ENCODE results near the gene PREX1.
"Not testable (repeated sequence)": the region's sequence is repeated elsewhere in the genome, so short reads cannot be mapped to it uniquely, and the experiment has no call there.

Gene PREX1

GRCh38 chr20:48772183-48772976 is 55.4 kb downstream of the PREX1 start:
- DNase-seq (ENCODE audit: low read depth), result no peak

DNA sequence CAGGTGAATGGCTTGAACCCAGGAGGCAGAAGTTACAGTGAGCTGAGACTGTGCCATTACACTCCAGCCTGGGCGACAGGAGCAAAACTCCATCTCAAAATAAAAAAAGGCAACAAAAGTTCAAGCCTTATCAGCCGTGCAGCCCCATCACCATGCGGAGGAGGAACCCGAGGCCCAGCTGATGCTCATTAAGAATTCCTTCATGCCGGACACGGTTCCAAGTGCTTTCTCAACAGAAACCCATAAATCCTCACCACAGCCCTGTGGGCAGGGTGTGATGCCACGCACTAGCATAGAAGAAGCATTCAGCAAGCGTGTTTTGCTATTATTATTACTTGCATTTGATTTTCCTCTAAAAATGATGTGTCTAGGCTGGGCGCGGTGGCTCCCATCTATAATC is 56.3 kb downstream of the PREX1 start:
- DNase-seq (ENCODE audit: low read depth), result no peak

- no peak for DNase-seq (ENCODE audit: low read depth)
These were observed 56.9 kb downstream of the PREX1 start for GRCh38 chr20:48770700-48771442.

DNA sequence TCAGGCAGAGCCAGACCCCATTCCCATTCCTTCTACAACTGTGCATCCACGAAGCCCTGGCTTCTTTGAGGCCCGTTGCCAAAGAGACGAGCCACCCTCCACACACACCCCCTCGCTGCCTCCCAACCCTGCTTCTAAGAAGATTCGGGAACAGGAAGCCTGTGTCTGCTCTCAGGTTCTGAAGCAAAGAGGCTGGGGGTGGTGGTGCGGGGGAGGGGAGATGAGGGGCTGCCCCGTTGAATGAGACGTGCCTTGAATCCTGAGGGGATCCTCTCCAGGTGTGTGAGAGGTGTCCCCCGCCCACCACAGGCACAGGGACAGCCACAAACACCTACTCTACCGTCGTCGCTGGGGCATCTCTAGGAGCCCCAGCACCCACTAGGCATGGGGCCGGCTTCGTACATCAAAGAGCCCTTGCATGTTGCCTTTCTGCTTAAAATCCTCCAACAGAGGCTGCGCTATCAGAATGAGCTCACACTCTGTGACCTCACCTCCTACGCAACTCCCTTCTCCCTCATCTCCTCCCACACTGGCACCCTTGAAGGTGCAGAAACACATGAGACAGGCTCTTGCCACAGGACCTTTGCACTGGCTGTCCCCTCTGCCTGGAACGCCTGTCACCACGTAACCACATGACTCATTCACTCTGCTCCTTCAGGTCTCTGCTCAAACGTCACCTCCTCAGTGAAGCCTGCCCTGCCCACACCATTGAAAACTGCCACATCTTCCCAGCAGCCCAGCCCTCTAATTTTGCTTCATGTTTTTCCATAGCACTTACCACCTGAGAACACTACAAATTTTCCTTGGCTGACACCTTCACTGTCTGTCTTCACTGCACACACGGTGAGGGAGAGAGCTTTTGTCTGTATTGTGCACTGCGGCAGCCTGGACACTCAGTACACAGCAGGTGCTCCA is 58.5 kb downstream of the PREX1 start:
- DNase-seq (ENCODE audit: low read depth), result peak; percentile 92

DNA sequence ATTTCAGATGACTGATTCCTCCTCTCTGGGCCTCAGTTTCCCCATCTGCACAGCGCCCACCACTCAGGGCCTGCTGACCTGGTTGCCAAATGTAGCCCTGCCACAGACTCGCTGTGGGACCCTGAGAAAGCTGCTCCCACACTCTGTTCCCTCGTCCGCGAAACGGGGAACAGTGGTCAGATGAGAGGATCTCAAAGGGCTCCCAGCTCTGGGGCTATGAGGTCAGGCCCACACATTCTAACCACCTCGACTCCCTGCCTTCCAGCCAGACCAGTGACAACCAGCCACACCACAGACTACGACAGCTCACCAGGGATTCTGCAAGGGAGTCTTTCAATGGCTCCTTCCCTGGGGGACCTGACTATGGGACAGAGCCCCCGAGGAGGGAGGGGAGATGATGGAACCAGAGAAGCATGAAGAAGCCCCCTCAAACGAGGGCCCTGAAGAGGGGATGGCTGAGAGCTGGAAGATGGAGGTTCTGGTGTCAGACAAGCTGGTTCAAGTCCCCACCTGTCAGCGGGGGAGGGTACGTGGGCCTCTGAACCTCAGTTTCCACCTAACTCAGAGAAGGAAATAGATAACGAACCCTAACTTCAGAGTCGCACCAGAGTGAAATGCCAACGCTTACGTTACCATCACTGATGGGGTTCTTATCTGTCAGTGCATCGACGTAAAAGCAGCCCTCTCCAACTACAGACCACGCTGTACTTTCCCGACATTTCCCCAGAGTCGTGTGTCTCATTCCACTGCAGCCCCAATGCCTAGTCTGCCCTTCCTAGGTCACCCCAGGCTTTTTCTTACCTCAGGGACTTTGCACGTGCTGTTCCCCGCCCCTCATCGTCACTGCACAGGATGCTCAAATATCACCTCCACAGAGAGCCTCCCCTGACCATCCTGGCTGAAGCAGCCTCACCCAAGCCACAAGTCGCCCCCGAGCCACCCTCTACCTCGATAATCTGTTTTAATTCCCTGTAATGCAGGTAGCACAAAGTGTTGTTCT is 60.5 kb downstream of the PREX1 start:
- no peak for DNase-seq (ENCODE audit: low read depth)

DNA sequence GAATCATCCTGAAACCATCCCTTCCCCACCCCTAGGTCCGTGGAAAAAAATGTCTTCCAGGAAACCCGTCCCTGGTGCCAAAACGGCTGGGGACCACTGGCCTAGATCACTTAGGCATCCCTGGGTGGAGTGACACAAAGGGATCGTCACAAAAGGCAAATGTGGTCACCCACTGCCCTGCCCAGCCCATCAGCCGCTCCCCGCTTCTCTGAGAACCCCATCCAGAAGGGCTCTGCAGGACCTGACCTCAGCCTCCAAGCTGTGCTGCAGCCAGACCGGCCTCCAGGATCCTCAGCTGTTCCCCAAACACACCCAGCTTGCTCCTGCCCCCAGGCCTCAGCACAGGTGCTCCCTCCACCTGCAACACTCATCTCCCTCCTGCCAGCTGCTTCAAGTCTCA is 61.6 kb downstream of the PREX1 start:
- no peak for DNase-seq (ENCODE audit: low read depth)

DNA sequence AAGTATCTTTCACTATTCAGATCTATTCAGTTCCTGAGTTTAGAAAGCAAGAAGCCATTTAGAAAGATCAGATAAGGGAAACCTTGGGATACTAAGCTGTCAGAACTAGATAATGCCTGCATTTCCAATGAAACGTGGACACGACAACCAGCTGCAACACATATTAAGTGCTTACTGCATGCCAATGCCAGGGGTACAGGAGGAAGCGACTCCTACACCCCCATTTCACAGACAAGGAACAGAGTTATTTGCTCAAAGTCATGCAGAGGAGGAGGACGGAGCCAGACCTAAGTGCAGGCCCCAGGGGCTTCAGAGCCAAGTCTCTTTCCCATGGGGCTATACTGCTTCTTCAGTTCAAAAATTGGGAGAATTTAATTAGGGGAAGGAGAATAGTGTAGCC is 62.4 kb downstream of the PREX1 start:
- no peak for DNase-seq (ENCODE audit: low read depth)

- DNase-seq (ENCODE audit: low read depth), result no peak
These were observed 64.4 kb downstream of the PREX1 start for GRCh38 chr20:48763216-48763914.

DNA sequence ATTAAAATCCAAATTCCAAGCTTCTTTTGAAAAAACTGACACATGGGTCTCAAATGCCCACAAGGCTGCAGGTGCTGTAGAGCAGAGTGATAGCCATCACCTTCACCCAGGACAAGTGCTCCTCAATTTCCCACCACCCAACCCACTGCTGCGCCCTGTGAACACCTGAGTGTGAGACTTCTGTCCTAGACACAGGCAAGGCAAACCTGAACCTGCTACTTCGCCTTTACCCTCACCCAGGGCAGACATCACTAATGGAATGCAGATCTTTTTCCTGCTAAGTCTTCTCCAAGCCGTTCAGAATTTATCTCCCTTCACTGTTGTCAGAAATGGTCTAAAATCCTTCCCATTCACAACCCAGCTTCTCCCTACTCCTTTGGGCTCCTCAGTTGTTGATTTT is 65.9 kb downstream of the PREX1 start:
- DNase-seq (ENCODE audit: low read depth), result no peak

- peak; percentile 63 for DNase-seq (ENCODE audit: low read depth)
These were observed 66.6 kb downstream of the PREX1 start for GRCh38 chr20:48761023-48761785.

DNA sequence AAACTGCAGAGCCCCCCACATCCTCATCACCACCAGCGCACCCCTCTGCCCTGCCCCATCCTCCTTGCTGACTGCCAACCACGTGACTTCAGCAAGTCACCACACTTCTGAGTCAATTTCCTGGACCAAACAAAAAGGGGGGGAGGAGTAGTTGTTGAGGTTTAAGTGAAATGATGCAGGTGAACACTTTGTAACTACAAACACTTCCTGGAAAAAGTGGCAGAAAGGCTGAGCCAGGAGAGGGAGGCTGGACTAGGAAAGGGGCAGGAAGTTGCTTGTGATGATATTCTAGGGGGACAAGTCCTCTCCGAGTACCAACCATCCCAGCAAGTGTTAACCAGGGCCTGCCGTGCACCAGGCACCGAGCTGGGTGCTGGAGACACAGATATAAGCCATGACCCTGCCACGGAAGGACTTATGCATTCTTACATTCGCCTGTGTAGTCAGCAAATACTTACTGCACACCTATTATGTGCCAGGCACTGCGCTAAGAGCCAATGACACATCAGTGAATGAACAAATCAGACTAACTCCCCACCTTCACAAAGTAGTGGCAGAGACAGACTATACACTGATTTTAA is 67.3 kb downstream of the PREX1 start:
- peak; percentile 69 for DNase-seq (ENCODE audit: low read depth)

- DNase-seq (ENCODE audit: low read depth), result no peak
These were observed 68.1 kb downstream of the PREX1 start for GRCh38 chr20:48759631-48760245.

DNA sequence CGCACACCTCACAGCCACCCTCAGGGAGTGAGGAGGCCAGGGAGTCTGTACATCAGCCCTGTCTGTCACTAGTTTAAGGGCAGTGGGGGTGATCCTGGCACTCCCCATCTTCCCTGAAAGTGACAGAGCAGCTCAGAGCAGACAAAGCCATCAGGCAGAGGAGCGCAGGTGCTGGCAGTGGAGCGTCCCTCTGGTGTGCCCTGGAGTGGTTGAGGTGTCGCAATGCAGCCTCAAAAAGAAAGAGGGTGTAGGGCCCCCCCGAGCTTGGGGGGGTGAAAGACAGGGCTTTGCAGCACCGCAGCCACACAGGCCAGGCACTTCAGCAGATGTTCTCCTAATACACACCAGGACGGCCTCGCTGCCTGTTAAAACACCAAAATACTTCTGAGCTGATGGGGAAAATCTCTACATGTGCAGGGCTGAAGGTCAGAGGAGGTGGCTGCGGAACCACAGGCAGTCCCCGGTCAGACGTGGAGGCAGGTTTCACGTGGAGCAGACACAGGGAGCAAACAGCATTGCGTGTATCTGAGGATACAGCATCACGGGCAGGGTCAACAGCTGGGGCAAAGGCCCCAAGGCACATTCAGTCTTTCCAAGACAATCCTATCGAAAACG is 69.5 kb downstream of the PREX1 start:
- peak; percentile 57 for DNase-seq (ENCODE audit: low read depth)

DNA sequence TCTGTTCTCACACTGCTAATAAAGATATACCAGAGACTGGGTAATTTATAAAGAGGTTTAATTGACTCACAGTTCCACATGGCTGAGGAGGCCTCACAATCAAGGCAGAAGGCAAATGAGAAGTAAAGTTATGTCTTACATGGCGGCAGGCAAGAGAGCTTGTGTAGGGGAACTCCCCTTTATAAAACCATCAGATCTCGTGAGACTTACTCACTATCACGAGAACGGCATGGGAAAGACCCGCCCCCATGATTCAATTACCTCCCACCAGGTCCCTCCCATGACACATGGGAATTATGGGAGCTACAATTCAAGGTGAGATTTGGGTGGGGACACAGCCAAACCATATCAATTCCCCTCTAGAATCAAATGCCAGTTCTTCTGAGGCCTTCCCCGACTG is 71.0 kb downstream of the PREX1 start:
- not testable (repeated sequence) for DNase-seq (ENCODE audit: low read depth)

- no peak for DNase-seq (ENCODE audit: low read depth)
These were observed 73.5 kb downstream of the PREX1 start for GRCh38 chr20:48754292-48754691.

DNA sequence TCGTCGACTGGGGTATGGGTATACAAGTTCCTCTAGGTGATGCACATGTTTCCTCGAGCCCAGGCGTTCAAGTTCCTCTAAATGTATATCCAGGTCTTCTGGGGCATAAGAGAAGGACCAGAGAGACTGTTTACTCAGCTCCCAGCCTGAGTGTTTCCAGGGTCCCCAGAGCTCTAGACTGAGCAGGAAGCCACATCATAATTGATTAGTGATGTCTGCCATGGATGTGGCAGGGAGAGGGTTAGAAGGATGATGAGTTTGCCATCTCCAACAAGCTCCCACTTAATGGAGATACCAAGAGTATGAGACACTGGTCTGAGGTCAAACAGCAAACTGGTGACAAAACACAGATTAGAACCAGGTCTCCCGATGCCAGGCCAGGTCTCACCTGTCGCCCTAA is 74.8 kb downstream of the PREX1 start:
- no peak for DNase-seq (ENCODE audit: low read depth)

DNA sequence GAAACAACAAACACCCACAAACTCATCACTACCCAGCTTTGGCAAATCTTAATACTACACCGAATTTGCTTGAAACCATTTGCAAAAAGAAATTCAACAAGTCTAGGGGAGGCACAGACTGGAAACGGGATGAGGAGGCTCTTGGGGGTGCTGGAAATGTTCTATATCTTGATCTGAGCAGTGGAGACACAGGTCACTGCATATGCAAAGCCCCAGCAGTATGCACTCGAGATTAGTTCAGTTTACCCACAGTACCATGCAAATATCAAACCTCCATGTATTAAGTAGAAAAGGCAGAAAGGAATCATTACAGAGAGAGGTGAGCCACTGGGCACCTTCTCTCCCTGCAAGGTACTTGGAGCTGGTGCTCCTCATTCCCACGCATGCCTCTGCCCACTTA is 75.9 kb downstream of the PREX1 start:
- no peak for DNase-seq (ENCODE audit: low read depth)

GRCh38 chr20:48750941-48751635 is 76.7 kb downstream of the PREX1 start:
- DNase-seq (ENCODE audit: low read depth), result peak; percentile 38
